ENCODE results near the gene CCDC69.

The CCDC69 gene

GRCh38 chr5:151252762-151253604, 29.1 kb upstream of the CCDC69 start, which contains the start of gene GM2A:
TSS of gene GM2A (plus strand) at chr5:151253185. CDS start at chr5:151253217, 32 bp downstream.
- TF ChIP-seq, protein P1, sequence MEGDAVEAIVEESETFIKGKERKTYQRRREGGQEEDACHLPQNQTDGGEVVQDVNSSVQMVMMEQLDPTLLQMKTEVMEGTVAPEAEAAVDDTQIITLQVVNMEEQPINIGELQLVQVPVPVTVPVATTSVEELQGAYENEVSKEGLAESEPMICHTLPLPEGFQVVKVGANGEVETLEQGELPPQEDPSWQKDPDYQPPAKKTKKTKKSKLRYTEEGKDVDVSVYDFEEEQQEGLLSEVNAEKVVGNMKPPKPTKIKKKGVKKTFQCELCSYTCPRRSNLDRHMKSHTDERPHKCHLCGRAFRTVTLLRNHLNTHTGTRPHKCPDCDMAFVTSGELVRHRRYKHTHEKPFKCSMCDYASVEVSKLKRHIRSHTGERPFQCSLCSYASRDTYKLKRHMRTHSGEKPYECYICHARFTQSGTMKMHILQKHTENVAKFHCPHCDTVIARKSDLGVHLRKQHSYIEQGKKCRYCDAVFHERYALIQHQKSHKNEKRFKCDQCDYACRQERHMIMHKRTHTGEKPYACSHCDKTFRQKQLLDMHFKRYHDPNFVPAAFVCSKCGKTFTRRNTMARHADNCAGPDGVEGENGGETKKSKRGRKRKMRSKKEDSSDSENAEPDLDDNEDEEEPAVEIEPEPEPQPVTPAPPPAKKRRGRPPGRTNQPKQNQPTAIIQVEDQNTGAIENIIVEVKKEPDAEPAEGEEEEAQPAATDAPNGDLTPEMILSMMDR (IDR thresholded peaks at IDR 0.05; ENCODE audit: extremely low read depth, missing control alignments) = no peak
- peak; percentile 95 for DNase-seq (ENCODE audit: low spot score)

- DNase-seq (ENCODE audit: low spot score) = no peak
- TF ChIP-seq, protein P1 (IDR thresholded peaks at IDR 0.05; ENCODE audit: extremely low read depth, missing control alignments) = no peak
Observed at GRCh38 chr5:151251621-151252020, 27.7 kb upstream of the CCDC69 start.

GRCh38 chr5:151251001-151251551, 27.2 kb upstream of the CCDC69 start:
- no peak for DNase-seq (ENCODE audit: low spot score)
- TF ChIP-seq, protein P1 (IDR thresholded peaks at IDR 0.05; ENCODE audit: extremely low read depth, missing control alignments) = no peak

- DNase-seq (ENCODE audit: low spot score) = no peak
- TF ChIP-seq, protein P1 (IDR thresholded peaks at IDR 0.05; ENCODE audit: extremely low read depth, missing control alignments) = no peak
Observed at GRCh38 chr5:151250346-151251000, 26.6 kb upstream of the CCDC69 start.

GRCh38 chr5:151249281-151249680, 25.4 kb upstream of the CCDC69 start:
- no peak for DNase-seq (ENCODE audit: low spot score)

GRCh38 chr5:151248651-151249050, 24.8 kb upstream of the CCDC69 start:
- DNase-seq (ENCODE audit: low spot score) = no peak

More at GRCh38 chr5:151249281-151249680, 25.4 kb upstream of the CCDC69 start:
- TF ChIP-seq, protein P1 (IDR thresholded peaks at IDR 0.05; ENCODE audit: extremely low read depth, missing control alignments) = no peak

More at GRCh38 chr5:151248651-151249050, 24.8 kb upstream of the CCDC69 start:
- TF ChIP-seq, protein P1 (IDR thresholded peaks at IDR 0.05; ENCODE audit: extremely low read depth, missing control alignments) = no peak
